RCC 7860 (cell line): ENCODE data around the gene SETX.
"Not testable (repeated sequence)": the region's sequence is repeated elsewhere in the genome, so short reads cannot be mapped to it uniquely, and the experiment has no call there.

Experiments used
- DNase-seq: peaks from one replicate; pipeline ENCODE4 v3.0.0-alpha.2; 2015; ENCODE audit warnings: low spot score
- FAIRE-seq: peaks from 2 replicates; lab custom pipeline; 2012; peaks lifted over from hg19 to GRCh38; lab: Jason Lieb, UNC

SETX gene, protein sequence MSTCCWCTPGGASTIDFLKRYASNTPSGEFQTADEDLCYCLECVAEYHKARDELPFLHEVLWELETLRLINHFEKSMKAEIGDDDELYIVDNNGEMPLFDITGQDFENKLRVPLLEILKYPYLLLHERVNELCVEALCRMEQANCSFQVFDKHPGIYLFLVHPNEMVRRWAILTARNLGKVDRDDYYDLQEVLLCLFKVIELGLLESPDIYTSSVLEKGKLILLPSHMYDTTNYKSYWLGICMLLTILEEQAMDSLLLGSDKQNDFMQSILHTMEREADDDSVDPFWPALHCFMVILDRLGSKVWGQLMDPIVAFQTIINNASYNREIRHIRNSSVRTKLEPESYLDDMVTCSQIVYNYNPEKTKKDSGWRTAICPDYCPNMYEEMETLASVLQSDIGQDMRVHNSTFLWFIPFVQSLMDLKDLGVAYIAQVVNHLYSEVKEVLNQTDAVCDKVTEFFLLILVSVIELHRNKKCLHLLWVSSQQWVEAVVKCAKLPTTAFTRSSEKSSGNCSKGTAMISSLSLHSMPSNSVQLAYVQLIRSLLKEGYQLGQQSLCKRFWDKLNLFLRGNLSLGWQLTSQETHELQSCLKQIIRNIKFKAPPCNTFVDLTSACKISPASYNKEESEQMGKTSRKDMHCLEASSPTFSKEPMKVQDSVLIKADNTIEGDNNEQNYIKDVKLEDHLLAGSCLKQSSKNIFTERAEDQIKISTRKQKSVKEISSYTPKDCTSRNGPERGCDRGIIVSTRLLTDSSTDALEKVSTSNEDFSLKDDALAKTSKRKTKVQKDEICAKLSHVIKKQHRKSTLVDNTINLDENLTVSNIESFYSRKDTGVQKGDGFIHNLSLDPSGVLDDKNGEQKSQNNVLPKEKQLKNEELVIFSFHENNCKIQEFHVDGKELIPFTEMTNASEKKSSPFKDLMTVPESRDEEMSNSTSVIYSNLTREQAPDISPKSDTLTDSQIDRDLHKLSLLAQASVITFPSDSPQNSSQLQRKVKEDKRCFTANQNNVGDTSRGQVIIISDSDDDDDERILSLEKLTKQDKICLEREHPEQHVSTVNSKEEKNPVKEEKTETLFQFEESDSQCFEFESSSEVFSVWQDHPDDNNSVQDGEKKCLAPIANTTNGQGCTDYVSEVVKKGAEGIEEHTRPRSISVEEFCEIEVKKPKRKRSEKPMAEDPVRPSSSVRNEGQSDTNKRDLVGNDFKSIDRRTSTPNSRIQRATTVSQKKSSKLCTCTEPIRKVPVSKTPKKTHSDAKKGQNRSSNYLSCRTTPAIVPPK (N-terminal part only)

DNA sequence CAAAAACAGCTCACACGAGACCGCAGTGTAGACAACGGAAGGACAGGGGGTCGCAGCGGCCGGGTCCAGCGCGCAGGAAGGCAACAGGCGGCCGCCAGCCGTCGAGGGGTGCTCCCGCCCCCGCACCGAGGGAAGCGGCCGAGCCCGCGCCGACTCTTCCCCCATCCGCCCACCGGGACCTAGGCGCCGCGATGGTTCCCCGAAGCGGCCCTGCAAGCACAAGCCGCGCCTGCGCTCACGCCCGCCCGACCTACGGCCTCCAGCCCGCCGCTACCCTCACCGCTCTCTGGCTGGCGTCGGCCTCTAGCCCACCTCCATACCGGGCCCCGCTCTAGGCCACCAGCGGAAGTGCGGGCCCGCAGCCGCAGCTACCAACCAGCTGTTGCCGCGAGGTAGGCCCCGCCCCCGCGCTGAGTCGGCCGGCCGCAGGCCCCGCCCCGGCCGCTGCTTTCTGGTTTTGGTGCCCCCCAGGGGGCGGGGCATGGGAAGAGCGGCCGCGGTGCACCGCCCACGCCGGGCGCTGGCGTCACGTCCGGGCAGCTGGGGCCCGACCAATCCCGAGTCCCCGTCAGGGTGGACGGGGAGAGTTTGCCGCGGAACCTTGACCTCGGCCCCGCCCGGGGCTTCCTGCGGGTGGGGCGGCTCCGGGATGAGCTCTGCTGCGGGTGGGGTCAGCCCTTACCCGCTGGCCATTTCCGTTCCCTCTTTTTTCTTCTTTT is at the start of gene SETX:
Gene SETX (minus strand): TSS at position 350 of the 719 bp plus-strand sequence. CDS start 5,558 bp downstream, outside the sequence.
- peak; percentile 44 for FAIRE-seq

GRCh38 chr9:132404228-132404881 is 49.6 kb upstream of the SETX start:
- DNase-seq (no peak), FAIRE-seq (no peak)

More for the DNA sequence above, at the start of gene SETX:
- peak; percentile 94 for DNase-seq

GRCh38 chr9:132401824-132402223 is 47.0 kb upstream of the SETX start:
- FAIRE-seq (no peak), DNase-seq (no peak)

DNA sequence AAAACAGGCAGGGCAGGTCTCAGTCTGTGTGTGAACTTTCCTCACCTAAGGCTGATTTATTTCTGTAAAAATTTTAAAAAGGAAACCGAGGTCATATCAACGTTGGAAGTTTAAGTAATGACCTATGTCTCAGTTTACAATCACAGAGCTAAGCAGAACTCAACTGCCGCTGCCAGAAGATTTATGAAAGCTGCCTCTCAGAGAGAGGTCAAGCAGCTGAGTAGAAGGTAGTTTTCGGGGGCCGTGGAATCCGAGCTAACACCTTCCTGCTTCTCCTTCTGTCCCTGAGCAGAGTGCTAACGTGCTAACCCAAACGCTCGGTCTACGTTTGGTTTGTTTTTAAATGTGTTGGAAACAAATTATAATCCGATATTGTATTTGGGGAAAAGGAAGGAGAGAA is 40.8 kb upstream of the SETX start:
- FAIRE-seq: no peak
- DNase-seq: no peak

DNA sequence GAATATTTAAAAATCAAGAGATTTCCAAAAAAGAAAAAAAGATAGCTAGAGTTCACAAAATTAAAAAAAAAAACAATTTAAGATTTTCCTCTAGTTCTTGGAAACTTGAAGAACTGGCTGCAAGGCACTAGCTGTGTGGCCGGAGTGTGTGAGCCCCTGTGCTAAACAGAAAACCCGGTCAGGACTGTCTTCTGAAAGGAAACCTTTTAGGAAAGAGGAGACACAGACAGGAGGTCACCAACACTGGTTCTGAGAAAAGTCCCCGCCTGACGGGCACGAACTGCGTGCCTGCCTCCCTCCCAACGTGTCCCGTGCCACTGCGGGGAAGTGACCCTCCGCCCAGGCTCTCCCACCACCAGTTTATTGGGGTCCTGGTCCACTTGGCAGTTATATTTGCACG is 36.7 kb upstream of the SETX start:
- no peak for FAIRE-seq

GRCh38 chr9:132390966-132391365 is 36.2 kb upstream of the SETX start:
- no peak for FAIRE-seq
- no peak for DNase-seq

More for the DNA sequence above, 36.7 kb upstream of the SETX start:
- DNase-seq: no peak

DNA sequence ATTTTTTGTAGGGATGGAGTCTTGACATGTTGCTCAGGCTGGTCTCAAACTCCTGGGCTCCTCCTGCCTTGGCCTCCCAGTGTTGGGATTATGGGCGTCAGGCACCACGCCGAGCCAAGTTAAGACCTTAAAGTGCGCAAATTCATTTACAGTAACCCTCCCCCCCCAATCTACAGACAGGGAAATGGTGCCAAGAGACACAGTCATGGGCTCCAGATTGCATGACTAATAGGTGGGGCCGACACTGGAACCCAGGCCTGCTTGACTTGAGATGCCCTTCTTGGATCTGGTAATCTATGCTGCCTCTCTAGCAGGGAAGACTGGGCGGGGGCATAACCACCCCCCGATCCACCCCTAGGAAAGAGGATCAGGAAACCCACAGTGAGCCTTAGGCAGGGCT is 32.3 kb upstream of the SETX start:
- FAIRE-seq (no peak), DNase-seq (no peak)

GRCh38 chr9:132384376-132384775 is 29.6 kb upstream of the SETX start:
- DNase-seq (no peak), FAIRE-seq (no peak)

- no peak for DNase-seq
- no peak for FAIRE-seq
Measured at GRCh38 chr9:132383462-132383883, 28.7 kb upstream of the SETX start.

- FAIRE-seq (no peak), DNase-seq (no peak)
Measured at GRCh38 chr9:132381966-132382541, 27.3 kb upstream of the SETX start.

GRCh38 chr9:132378416-132378815 is 23.6 kb upstream of the SETX start:
- not testable (repeated sequence) for DNase-seq, FAIRE-seq

- not testable (repeated sequence) for DNase-seq, FAIRE-seq
Measured at GRCh38 chr9:132377769-132378168, 23.0 kb upstream of the SETX start.

DNA sequence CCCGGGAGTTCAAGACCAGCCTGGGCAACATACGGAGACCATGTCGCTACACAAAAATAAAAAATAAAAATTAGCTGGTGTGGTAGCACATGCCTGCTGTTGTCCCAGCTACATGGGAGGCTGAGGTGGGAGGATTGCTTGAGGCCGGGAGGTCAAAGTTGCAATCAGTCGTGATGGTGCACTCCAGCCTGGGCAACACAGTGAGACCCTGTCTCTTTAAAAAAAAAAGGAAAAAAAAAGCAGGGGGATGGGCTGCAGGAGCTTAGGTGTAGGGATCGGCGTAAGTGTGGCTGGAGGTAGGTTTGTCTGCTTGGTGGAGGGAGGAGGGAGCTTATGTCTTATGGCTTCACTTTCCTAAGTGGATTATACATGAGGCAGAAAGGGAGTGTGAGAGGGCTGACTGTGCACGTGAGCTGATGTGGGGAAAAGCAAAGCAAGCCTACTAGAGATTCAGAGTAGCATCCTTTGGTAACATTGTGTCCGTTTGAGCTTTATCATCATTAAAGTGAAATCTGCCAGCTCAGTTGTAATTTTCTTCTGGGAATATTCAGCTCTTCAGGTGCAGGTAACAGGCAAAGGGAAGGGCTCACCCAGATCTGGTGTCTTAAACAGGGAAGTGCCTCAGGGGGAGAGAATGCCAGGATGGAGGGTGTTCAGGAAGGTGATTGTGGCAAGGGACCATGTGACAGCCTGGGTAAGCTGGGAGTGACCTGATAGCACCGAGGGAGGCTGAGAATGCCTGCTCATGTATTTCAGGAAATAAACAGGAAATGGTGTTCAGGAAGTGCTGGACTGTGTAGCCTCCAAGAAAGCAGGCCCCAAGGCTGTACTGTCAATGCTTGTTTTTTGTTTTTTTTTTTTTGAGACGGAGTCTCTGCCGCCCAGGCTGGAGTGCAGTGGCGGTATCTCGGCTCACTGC is 17.6 kb upstream of the SETX start:
- FAIRE-seq (no peak), DNase-seq (no peak)

DNA sequence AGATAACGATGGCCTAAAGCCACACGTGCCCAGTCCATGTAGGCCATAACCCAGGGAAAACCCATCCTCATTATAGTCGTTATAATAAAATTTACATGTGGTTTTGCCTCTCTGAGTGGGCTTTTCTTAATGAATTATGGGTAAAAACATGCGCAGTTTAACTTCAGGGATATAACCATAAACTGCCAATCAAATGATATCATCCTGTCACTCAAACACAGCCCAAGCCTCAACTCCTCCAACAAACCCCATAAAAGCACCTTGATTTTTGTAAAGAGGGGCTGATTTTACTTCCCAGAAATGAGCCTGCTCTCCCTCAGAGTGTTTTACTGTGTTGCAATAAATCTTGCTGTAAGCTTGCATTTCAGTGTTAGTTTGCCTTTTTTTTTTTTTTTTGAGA is 15.8 kb upstream of the SETX start:
- no peak for DNase-seq
- FAIRE-seq: no peak

DNA sequence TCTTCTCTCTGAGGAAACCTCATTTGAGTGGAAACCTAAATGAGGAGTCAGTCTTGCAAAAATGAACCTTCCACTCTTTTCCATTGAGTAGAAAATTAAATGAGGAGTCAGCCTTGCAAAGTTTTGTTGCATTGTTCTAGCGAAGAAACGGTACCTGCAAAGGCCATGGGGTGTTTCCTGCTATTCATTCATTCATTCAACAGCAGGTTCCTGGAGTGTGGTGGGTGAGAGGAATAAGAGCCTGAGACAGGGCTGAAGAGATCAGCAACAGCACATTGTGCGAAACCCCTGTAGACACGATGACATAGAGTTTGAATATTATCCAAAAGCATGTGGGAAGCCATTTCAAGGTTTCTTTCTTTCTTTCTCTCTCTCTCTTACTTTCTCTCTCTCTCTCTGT is 14.6 kb upstream of the SETX start:
- no peak for FAIRE-seq
- DNase-seq: no peak

GRCh38 chr9:132367613-132368313 is 13.0 kb upstream of the SETX start:
- FAIRE-seq (no peak), DNase-seq (no peak)

DNA sequence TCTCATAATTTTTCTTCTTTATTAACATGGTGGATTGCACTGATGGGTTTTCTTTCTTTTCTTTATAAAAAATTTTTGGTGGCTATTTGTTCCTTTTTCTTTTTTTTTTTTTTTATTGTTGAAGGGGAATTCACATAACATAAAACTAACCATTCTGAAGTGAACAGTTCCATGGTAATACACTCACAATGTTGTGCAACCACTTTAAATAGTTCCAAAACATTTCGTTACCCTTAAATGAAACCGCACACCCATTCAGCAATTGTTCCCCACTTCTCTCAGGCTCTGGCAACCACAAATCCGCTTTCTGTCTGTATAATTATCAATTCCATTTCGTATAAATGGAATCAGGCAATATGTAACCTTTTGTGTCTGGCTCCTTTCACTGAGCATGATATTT is 11.7 kb upstream of the SETX start:
- FAIRE-seq: no peak

GRCh38 chr9:132365986-132366385 is 11.2 kb upstream of the SETX start:
- no peak for FAIRE-seq
- no peak for DNase-seq

More for the DNA sequence above, 11.7 kb upstream of the SETX start:
- DNase-seq: no peak
